Measurements from ENCODE around the gene CLDN12. TPM values are rescaled to one million over a fixed set of nuclear protein-coding genes. Genes with fewer than 3 reads are reported as not detected.
A peak's percentile ranks its signal among the peaks of the same experiment; 100 is the strongest.

The CLDN12 gene
- total RNA-seq = 20.7 TPM

GRCh38 chr7:90403174-90404113 is at the start of gene CLDN12:
CLDN12 (plus strand) TSS chr7:90403461; CDS start chr7:90412677, 9,216 bp downstream.
- peak; percentile 98 for ATAC-seq

- peak; percentile 72 for ATAC-seq
Observed at GRCh38 chr7:90383422-90383821, 19.8 kb upstream of the CLDN12 start.

- ATAC-seq = no peak
Observed at GRCh38 chr7:90383861-90384260, 19.4 kb upstream of the CLDN12 start.

- ATAC-seq = no peak
Observed at GRCh38 chr7:90384433-90384832, 18.8 kb upstream of the CLDN12 start.

- no peak for ATAC-seq
Observed at GRCh38 chr7:90387470-90388240, 15.6 kb upstream of the CLDN12 start.

- ATAC-seq = no peak
Observed at GRCh38 chr7:90390926-90391325, 12.3 kb upstream of the CLDN12 start.

- ATAC-seq = no peak
Observed at GRCh38 chr7:90391488-90391887, 11.8 kb upstream of the CLDN12 start.

- no peak for ATAC-seq
Observed at GRCh38 chr7:90396420-90396819, 6.8 kb upstream of the CLDN12 start.

- no peak for ATAC-seq
Observed at GRCh38 chr7:90401989-90402388, 1.3 kb upstream of the CLDN12 start.

- ATAC-seq = no peak
Observed at GRCh38 chr7:90402785-90403173, 482 bp upstream of the CLDN12 start.

GRCh38 chr7:90404777-90405176 is 1.5 kb downstream of the CLDN12 start:
- ATAC-seq = no peak

- no peak for ATAC-seq
Observed at GRCh38 chr7:90407484-90407821, 4.2 kb downstream of the CLDN12 start.

- no peak for ATAC-seq
Observed at GRCh38 chr7:90408142-90408541, 4.9 kb downstream of the CLDN12 start.

- ATAC-seq = no peak
Observed at GRCh38 chr7:90409667-90410066, 6.4 kb downstream of the CLDN12 start.

GRCh38 chr7:90411510-90411909 is 8.2 kb downstream of the CLDN12 start:
- peak; percentile 93 for ATAC-seq

- ATAC-seq = peak; percentile 62
Observed at GRCh38 chr7:90412458-90413184, 9.4 kb downstream of the CLDN12 start.

- no peak for ATAC-seq
Observed at GRCh38 chr7:90413185-90413528, 9.9 kb downstream of the CLDN12 start.

GRCh38 chr7:90421651-90422050 is 18.4 kb downstream of the CLDN12 start:
- ATAC-seq = no peak

GRCh38 chr7:90424720-90425119 is 21.5 kb downstream of the CLDN12 start:
- ATAC-seq = no peak

GRCh38 chr7:90425376-90425775 is 22.1 kb downstream of the CLDN12 start:
- ATAC-seq = peak; percentile 92

- peak; percentile 66 for ATAC-seq
Observed at GRCh38 chr7:90430614-90431460, 27.6 kb downstream of the CLDN12 start.

- ATAC-seq = peak; percentile 86
Observed at GRCh38 chr7:90432752-90433151, 29.5 kb downstream of the CLDN12 start.
